K562 (cell line): ENCODE data around the gene FBXO17. TPM values are rescaled to one million over a fixed set of nuclear protein-coding genes. Genes with fewer than 3 reads are reported as not detected.

ENCODE experiments used
- FIP1L1 ChIP-seq: fragments of 200-400 bp; formaldehyde crosslinking; IDR thresholded peaks from 2 replicates; pipeline ENCODE4 v1.6.1; 2018; ENCODE audit warnings: mild to moderate bottlenecking, low read depth, low read length; ENCODE audit not compliant: poor library complexity, severe bottlenecking
- MED1 ChIP-seq: sonication (generic); formaldehyde crosslinking; IDR thresholded peaks from 2 replicates; pipeline ENCODE4 v1.8.1; 2023; ENCODE audit warnings: missing genetic modification reagents, borderline replicate concordance
- NR1H2 ChIP-seq: sonication (generic); formaldehyde crosslinking; IDR thresholded peaks from 2 replicates; pipeline ENCODE4 v1.4.0; 2020; ENCODE audit warnings: mild to moderate bottlenecking, missing genetic modification reagents
- POLR2B ChIP-seq: fragments of 450-650 bp; IDR thresholded peaks from 2 replicates; pipeline ENCODE4 v1.6.1; 2018; ENCODE audit warnings: low read depth; ENCODE audit not compliant: partially characterized antibody
- SMARCA4 ChIP-seq: fragments of 450-650 bp; IDR thresholded peaks from 2 replicates; pipeline ENCODE4 v1.6.1; 2016
- THAP12 ChIP-seq: fragments of 250-450 bp; sonication (Bioruptor Pico); IDR thresholded peaks from 2 replicates; pipeline ENCODE4 v1.9.0; 2021; ENCODE audit warnings: mild to moderate bottlenecking, inconsistent platforms
- ZBTB2 ChIP-seq: fragments of 450-650 bp; IDR thresholded peaks from 2 replicates; pipeline ENCODE4 v1.6.1; 2016; ENCODE audit warnings: antibody characterized with exemption
- ZBTB7A ChIP-seq: IDR thresholded peaks from 2 replicates; pipeline ENCODE4 v1.6.1; 2011; ENCODE audit warnings: low read depth, mild to moderate bottlenecking, low read length, moderate library complexity, borderline replicate concordance; ENCODE audit not compliant: control insufficient read depth
- polyA plus RNA-seq, 8 experiments: library from polyadenylated mRNA; depleted of rRNA in 4 of 8; stranded (reverse) in 5 of 8; unstranded in 3 of 8; fragments of >200 nt; fragmentation: Nextera tagmentation in 2 of 8; fragmentation: Illumina TruSeq in 1 of 8; extraction: Ambion mirVana in 2 of 8; extraction: Trizol in 1 of 8; gene quantifications; 2 replicates each; pipeline versions ENCODE4 v1.2.1 to v1.2.3, GENCODE V29; 2011 to 2014; ENCODE audit warnings: inconsistent platforms in 1 of 8, missing spikeins in 1 of 8
- total RNA-seq, 7 experiments: library from RNA; depleted of rRNA in 6 of 7; stranded (reverse); fragments of >200 nt in 6 of 7; fragmentation: Illumina TruSeq in 2 of 7; extraction: Trizol in 2 of 7; gene quantifications; 2 replicates each; pipeline versions ENCODE4 v1.2.1 to v1.2.3, GENCODE V29; 2011 to 2021; ENCODE audit warnings: low replicate concordance in 1 of 7
- TF ChIP-seq, protein P1 (sequence below), 2 experiments: fragments of 450-650 bp; IDR thresholded peaks; 2 replicates each; pipeline ENCODE4 v1.6.1; 2016

The FBXO17 gene
- total and polyA plus RNA-seq, 9 of the 15 experiments (the other 6 are each of a cell fraction or from before 2014, with no cell fraction given) = 4.1 to 27.1 (median 19.0) TPM

DNA sequence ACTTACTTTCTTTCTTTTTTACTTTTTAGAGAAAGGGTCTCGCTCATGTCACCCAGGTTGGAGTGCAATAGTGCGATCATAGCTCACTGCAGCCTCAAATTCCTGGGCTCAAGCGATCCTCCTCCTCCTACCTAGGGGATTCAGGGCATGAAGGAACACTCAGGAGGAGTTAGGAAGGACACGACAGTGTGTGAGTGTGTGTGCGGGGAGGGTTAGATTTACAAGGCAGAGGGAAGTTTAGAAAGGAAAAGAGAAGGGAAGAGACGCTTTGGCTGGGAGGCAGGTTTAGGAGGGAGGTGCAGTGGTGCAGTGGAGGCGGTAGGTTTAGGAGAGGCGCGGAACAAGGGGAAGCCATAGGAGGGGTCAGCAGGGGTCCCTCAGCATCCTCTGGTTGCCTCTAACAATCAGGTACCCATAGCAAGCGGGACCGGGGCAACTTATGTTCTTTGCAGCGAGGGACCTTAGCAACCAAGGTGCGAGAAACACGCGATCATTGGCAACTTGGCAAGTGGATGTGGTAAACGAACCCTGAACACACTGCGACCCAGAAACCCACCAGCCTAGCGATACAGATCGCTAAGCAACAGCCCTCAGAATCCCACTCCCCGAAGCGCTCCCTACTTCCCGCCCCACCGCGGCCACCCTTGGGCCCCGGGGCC is 76.6 kb downstream of the FBXO17 start (continued):
- TF ChIP-seq THAP12 (0 out of 2 replicates have a peak, but pooled peaks have one; percentile 41), POLR2B (peak; percentile 43), ZBTB2 (no peak), NR1H2 (CRISPR knock-in tag) (0 out of 2 replicates have a peak, but pooled peaks have one; percentile 36), ZBTB7A (peak; percentile 39; the same call in 1 of the 2 replicates), FIP1L1 (peak; percentile 44), MED1 (CRISPR knock-in tag) (no peak), SMARCA4 (0 out of 2 replicates have a peak, but pooled peaks have one; percentile 33)
- TF ChIP-seq, protein P1, sequence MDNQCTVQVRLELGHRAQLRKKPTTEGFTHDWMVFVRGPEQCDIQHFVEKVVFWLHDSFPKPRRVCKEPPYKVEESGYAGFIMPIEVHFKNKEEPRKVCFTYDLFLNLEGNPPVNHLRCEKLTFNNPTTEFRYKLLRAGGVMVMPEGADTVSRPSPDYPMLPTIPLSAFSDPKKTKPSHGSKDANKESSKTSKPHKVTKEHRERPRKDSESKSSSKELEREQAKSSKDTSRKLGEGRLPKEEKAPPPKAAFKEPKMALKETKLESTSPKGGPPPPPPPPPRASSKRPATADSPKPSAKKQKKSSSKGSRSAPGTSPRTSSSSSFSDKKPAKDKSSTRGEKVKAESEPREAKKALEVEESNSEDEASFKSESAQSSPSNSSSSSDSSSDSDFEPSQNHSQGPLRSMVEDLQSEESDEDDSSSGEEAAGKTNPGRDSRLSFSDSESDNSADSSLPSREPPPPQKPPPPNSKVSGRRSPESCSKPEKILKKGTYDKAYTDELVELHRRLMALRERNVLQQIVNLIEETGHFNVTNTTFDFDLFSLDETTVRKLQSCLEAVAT (IDR thresholded peaks at IDR 0.05) = 0 out of 4 replicates have a peak, but pooled peaks of 1 of the 2 experiments have one; percentile 22
